Measurements from ENCODE around the gene USP49. TPM values are rescaled to one million over a fixed set of nuclear protein-coding genes. Genes with fewer than 3 reads are reported as not detected.

USP49 gene
- total and polyA plus RNA-seq, 2 experiments from 2014 or later, result 0.97 to 1.2 TPM

DNA sequence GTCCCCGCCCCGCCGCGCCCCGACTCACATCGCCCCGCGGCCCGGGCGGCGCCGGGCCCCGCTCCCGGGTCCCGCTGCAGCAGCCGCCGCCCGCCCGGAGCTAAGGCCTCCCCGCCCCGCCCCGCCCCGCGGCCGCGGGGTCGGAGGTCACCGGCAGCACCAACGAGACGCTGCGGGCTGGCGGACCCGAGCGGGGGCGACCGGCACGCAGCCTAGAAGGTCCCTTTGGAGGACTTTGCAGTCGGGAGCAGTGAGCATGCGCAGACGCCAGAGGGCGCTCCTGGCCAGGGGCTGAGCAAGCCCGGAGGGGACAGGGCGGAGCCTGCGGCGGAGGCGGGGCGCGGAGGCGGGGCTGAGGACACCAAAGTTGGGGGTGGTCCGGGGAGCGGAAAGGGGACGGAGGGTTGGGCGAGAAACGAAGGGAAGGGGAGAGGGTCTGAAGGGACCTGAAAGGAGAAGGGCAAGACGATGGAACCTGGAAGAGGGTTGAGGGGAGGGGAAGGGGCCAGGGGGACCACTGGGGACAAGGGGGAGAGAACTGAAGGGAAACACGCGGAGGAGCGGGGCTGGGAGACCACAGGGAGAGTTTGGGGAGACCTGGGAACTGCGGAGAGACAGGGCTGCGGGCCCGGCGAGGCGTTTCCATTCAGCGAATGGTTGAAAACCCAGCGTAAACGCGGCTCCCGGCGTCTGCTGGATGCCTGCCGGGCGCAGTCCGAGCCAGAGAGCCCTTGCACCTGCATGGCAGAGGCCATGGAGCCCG lies 115.2 kb downstream of the USP49 start, which contains the start of gene FRS3:
FRS3 (minus strand) TSS at position 113 of the 763 bp plus-strand sequence. CDS start 2,913 bp downstream, outside the sequence.
- peak; percentile 91 for DNase-seq
- Histone ChIP-seq H3K36me3 (ENCODE audit: low read depth) (no peaks in the 10 kb centered on the region), H3K9ac (peak within 1 kb of the TSS; percentile 84), H4K20me1 (ENCODE audit: insufficient read depth) (no peaks in the 10 kb centered on the region), H3K79me2 (ENCODE audit: insufficient read depth) (peaks cover 7% of the 10 kb centered on the region; the same call in 1 of the 2 replicates), H3K4me3 (peak within 1 kb of the TSS; percentile 88), H3K27me3 (replicated peaks; ENCODE audit: insufficient read depth) (no peaks in the 10 kb centered on the region), H3K9me2 (ENCODE audit: insufficient read depth) (no peaks in the 10 kb centered on the region), H3K9me3 (ENCODE audit: low read depth) (no peaks in the 10 kb centered on the region), H3F3A (ENCODE audit: insufficient read depth) (no peaks in the 10 kb centered on the region), H3K4me1 (ENCODE audit: insufficient read depth) (peaks cover 9% of the 10 kb centered on the region; the same call in 1 of the 2 replicates), H2AFZ (peak within 1 kb of the TSS; percentile 98), H3K27ac (no peak within 1 kb of the TSS), H3K4me2 (ENCODE audit: unreplicated experiment) (peak within 1 kb of the TSS; percentile 100)
- in situ Hi-C loops (cut with MboI), result no loop called here
- TF ChIP-seq EZH2 (IDR thresholded peaks at IDR 0.05; ENCODE audit: insufficient read depth, poor library complexity, severe bottlenecking) (no peak), EZH2phosphoT487 (IDR thresholded peaks at IDR 0.05; ENCODE audit: insufficient read depth, low read depth) (no peak)
- WGBS, 2 experiments (ENCODE audit: low coverage in 1 of 2, low lambda C conversion rate in 2 of 2, missing lambda C conversion rate in 2 of 2), result 0 to 1% methylated on average over 26 to 50 of the region's 73 CpGs

DNA sequence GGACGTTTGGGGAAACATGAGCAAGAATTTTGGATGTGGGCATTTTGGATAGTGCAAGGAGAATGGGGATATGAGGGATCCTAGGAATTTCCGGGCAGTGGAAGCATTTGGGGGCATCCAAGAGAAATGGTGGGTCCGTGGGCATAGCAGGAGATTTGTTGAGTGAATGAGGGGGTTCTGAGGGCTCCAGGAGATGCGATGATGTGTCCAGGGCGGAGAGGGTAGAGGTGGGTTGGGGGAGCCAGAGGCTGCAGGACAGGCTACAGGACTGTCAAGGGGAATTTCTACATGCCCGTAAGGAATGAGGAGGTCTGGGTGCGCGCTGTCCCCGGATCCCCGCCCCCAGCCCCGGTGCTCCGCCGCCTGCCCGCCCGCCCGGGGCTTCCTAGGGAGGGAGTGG lies 115.8 kb downstream of the USP49 start:
- in situ Hi-C loops (cut with MboI), result no loop called here
- DNase-seq, result peak; percentile 11
- H3K9me2 ChIP-seq (ENCODE audit: insufficient read depth), result no peaks in the 10 kb centered on the region
- H3K4me2 ChIP-seq (ENCODE audit: unreplicated experiment), result peak overlapping the region; percentile 97
- H3K4me1 ChIP-seq (ENCODE audit: insufficient read depth), result peaks cover 13% of the 10 kb centered on the region; the same call in 1 of the 2 replicates
- no peak overlapping the region for H3K27ac ChIP-seq
- no peak for TF ChIP-seq EZH2 (IDR thresholded peaks at IDR 0.05; ENCODE audit: insufficient read depth, poor library complexity, severe bottlenecking)
- no peak for TF ChIP-seq EZH2phosphoT487 (IDR thresholded peaks at IDR 0.05; ENCODE audit: insufficient read depth, low read depth)
- peaks cover 6% of the 10 kb centered on the region; the same call in 1 of the 2 replicates for H3K36me3 ChIP-seq (ENCODE audit: low read depth)
- H3K9me3 ChIP-seq (ENCODE audit: low read depth), result no peaks in the 10 kb centered on the region
- peak overlapping the region; percentile 84 for H3K9ac ChIP-seq
- no peaks in the 10 kb centered on the region for H3F3A ChIP-seq (ENCODE audit: insufficient read depth)
- no peaks in the 10 kb centered on the region for H3K27me3 ChIP-seq (replicated peaks; ENCODE audit: insufficient read depth)
- no peaks in the 10 kb centered on the region for H4K20me1 ChIP-seq (ENCODE audit: insufficient read depth)
- peak overlapping the region; percentile 88 for H2AFZ ChIP-seq
- peak overlapping the region; percentile 88 for H3K4me3 ChIP-seq
- 1 to 2% methylated on average over 5 to 13 of the region's 16 CpGs for WGBS, 2 experiments (ENCODE audit: low coverage in 1 of 2, low lambda C conversion rate in 2 of 2, missing lambda C conversion rate in 2 of 2)
- peaks cover 7% of the 10 kb centered on the region; the same call in 1 of the 2 replicates for H3K79me2 ChIP-seq (ENCODE audit: insufficient read depth)

DNA sequence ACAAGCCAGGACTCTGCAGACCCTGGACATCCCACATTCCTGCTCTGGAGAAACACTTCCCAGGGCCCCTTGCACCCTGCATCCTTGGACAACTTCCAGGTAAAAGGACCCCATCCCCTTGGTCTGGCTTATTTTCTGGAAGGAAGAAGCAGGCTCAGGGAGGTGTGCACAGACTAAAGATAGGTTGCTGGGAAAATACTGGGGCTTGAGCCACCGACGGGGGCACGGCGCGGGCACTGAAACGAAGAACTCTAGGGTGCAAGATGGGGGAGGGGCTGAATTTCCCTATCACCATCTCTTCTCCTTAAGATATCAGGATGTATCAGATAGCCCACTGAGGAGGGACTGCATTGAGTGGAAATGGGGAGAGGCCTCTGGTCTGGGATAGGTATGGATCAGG lies 116.3 kb downstream of the USP49 start:
- Histone ChIP-seq H4K20me1 (ENCODE audit: insufficient read depth) (no peaks in the 10 kb centered on the region), H3K9me2 (ENCODE audit: insufficient read depth) (no peaks in the 10 kb centered on the region), H3K4me1 (ENCODE audit: insufficient read depth) (peaks cover 13% of the 10 kb centered on the region; the same call in 1 of the 2 replicates), H3K9me3 (ENCODE audit: low read depth) (no peaks in the 10 kb centered on the region), H3K27me3 (replicated peaks; ENCODE audit: insufficient read depth) (no peaks in the 10 kb centered on the region), H3K4me2 (ENCODE audit: unreplicated experiment) (peak overlapping the region; percentile 97), H3K9ac (peak overlapping the region; percentile 84), H3K27ac (no peak overlapping the region), H3K36me3 (ENCODE audit: low read depth) (peaks cover 8% of the 10 kb centered on the region; the same call in 1 of the 2 replicates), H3K79me2 (ENCODE audit: insufficient read depth) (peaks cover 7% of the 10 kb centered on the region; the same call in 1 of the 2 replicates), H3F3A (ENCODE audit: insufficient read depth) (no peaks in the 10 kb centered on the region), H2AFZ (peak overlapping the region; percentile 88), H3K4me3 (peak overlapping the region; percentile 88)
- no peak for DNase-seq
- in situ Hi-C loops (cut with MboI), result no loop called here
- no peak for TF ChIP-seq EZH2 (IDR thresholded peaks at IDR 0.05; ENCODE audit: insufficient read depth, poor library complexity, severe bottlenecking)
- no peak for TF ChIP-seq EZH2phosphoT487 (IDR thresholded peaks at IDR 0.05; ENCODE audit: insufficient read depth, low read depth)
- WGBS, 2 experiments (ENCODE audit: low coverage in 1 of 2, low lambda C conversion rate in 2 of 2, missing lambda C conversion rate in 2 of 2), result 56 to 63% methylated on average over 6 of the region's 6 CpGs

DNA sequence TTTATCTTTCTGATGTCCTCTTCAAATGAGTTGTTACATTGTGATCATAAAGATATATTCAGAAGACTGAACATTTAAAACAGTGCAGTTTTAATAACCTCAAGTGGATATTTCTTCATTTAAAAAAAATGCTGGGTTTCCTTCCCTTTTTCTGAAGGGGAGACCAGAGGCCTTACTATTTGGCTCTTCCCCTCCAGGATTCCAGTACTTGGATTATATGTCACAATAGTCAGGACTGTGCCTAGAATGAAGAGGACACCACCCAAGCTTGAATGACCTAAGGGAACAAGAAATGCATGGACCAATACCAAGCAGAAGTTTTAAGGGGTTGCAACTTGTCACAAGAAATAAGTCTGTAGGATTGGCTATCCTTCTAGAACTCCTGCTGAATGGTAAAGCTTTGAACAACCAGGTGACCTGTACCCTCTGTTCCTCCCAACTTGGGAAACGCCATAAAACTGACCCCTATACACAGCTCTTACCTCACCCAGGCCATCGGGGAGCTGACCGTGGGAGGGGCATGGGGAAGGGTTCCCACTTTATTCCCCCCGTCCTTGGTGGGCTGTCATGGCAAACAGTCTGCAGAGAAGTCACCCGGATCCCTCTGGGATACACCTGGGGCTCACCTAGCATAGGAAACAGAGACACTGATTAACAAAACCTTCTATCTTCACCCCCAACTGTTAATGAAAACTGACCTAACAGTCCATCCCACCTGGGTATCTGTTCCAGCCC lies 117.5 kb downstream of the USP49 start:
- Histone ChIP-seq H3K36me3 (ENCODE audit: low read depth) (peaks cover 8% of the 10 kb centered on the region; the same call in 1 of the 2 replicates), H3K4me2 (ENCODE audit: unreplicated experiment) (no peak overlapping the region), H4K20me1 (ENCODE audit: insufficient read depth) (no peaks in the 10 kb centered on the region), H3K79me2 (ENCODE audit: insufficient read depth) (peaks cover 7% of the 10 kb centered on the region; the same call in 1 of the 2 replicates), H2AFZ (no peak overlapping the region), H3K4me1 (ENCODE audit: insufficient read depth) (peaks cover 13% of the 10 kb centered on the region; the same call in 1 of the 2 replicates), H3K9ac (no peak overlapping the region), H3K9me3 (ENCODE audit: low read depth) (no peaks in the 10 kb centered on the region), H3K27me3 (replicated peaks; ENCODE audit: insufficient read depth) (no peaks in the 10 kb centered on the region), H3K27ac (no peak overlapping the region), H3F3A (ENCODE audit: insufficient read depth) (no peaks in the 10 kb centered on the region), H3K4me3 (no peak overlapping the region), H3K9me2 (ENCODE audit: insufficient read depth) (no peaks in the 10 kb centered on the region)
- no peak for TF ChIP-seq EZH2 (IDR thresholded peaks at IDR 0.05; ENCODE audit: insufficient read depth, poor library complexity, severe bottlenecking)
- no peak for TF ChIP-seq EZH2phosphoT487 (IDR thresholded peaks at IDR 0.05; ENCODE audit: insufficient read depth, low read depth)
- in situ Hi-C loops (cut with MboI), result no loop called here
- 95 to 98% methylated on average over 5 of the region's 5 CpGs for WGBS, 2 experiments (ENCODE audit: low coverage in 1 of 2, low lambda C conversion rate in 2 of 2, missing lambda C conversion rate in 2 of 2)
- no peak for DNase-seq

Data from GM23248 (cell line).